ENCODE results near the gene SKA2.
A peak's percentile ranks its signal among the peaks of the same experiment; 100 is the strongest.
"Not testable (repeated sequence)": the region's sequence is repeated elsewhere in the genome, so short reads cannot be mapped to it uniquely, and the experiment has no call there.

The SKA2 gene

GRCh38 chr17:59097876-59098275 is 57.1 kb downstream of the SKA2 start:
- DNase-seq (ENCODE audit: low read depth) = no peak

GRCh38 chr17:59094861-59095530 is 60.0 kb downstream of the SKA2 start:
- no peak for DNase-seq (ENCODE audit: low read depth)

GRCh38 chr17:59093702-59094231 is 61.2 kb downstream of the SKA2 start:
- DNase-seq (ENCODE audit: low read depth) = peak; percentile 81

- DNase-seq (ENCODE audit: low read depth) = no peak
These were observed 61.8 kb downstream of the SKA2 start for GRCh38 chr17:59093145-59093701.

- DNase-seq (ENCODE audit: low read depth) = not testable (repeated sequence)
These were observed 64.4 kb downstream of the SKA2 start for GRCh38 chr17:59090593-59090992.

GRCh38 chr17:59084154-59084553 is 70.8 kb downstream of the SKA2 start:
- DNase-seq (ENCODE audit: low read depth) = no peak

- DNase-seq (ENCODE audit: low read depth) = peak; percentile 18
These were observed 80.5 kb downstream of the SKA2 start for GRCh38 chr17:59074494-59074893.

- no peak for DNase-seq (ENCODE audit: low read depth)
These were observed 81.0 kb downstream of the SKA2 start for GRCh38 chr17:59073972-59074371.

GRCh38 chr17:59069856-59070255 is 85.1 kb downstream of the SKA2 start:
- no peak for DNase-seq (ENCODE audit: low read depth)

GRCh38 chr17:59067756-59068155 is 87.2 kb downstream of the SKA2 start:
- DNase-seq (ENCODE audit: low read depth) = no peak

- DNase-seq (ENCODE audit: low read depth) = no peak
These were observed 87.6 kb downstream of the SKA2 start for GRCh38 chr17:59067340-59067739.

GRCh38 chr17:59062509-59062908 is 92.5 kb downstream of the SKA2 start:
- no peak for DNase-seq (ENCODE audit: low read depth)
